Choroid plexus epithelial cell (primary cell): ENCODE results near the gene TIMM29.

Source experiments
- DNase-seq: peaks from one replicate; pipeline ENCODE4 v3.0.0-alpha.2; 2010; ENCODE audit warnings: low read depth
- H3K4me3 ChIP-seq: 2 replicates; pipeline ENCODE4 v1.5.1; 2011; ENCODE audit warnings: low read depth, mild to moderate bottlenecking, control low read depth, low read length, moderate library complexity
- TF ChIP-seq, protein P1 (sequence below): conservative IDR thresholded peaks from 2 replicates; pipeline ENCODE4 v1.5.1; 2011; ENCODE audit warnings: low read depth, mild to moderate bottlenecking, control low read depth, inconsistent platforms, low read length, moderate library complexity

TIMM29 gene

DNA sequence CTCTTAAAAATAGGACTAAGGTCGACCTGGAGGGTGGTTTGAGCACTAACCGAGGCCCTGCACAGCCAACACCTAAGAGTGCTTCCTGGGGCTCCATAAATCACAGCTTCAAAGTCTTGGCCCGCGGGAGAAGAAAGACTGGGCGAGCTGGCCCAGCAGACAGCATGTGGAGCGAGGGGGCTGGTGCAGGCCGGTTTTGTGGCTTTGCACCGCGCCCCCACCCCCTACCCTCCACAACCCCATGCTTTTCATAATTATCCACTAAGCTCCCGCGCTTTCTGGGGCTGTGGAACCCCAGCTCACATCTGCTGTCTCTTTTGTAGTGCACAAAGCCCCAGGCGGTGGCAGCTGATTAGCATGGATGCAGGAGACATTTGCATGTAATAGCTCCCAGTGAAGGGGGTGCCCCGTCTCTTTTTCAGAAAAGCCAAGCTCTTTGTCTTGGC is 40.2 kb upstream of the TIMM29 start:
- TF ChIP-seq, protein P1, sequence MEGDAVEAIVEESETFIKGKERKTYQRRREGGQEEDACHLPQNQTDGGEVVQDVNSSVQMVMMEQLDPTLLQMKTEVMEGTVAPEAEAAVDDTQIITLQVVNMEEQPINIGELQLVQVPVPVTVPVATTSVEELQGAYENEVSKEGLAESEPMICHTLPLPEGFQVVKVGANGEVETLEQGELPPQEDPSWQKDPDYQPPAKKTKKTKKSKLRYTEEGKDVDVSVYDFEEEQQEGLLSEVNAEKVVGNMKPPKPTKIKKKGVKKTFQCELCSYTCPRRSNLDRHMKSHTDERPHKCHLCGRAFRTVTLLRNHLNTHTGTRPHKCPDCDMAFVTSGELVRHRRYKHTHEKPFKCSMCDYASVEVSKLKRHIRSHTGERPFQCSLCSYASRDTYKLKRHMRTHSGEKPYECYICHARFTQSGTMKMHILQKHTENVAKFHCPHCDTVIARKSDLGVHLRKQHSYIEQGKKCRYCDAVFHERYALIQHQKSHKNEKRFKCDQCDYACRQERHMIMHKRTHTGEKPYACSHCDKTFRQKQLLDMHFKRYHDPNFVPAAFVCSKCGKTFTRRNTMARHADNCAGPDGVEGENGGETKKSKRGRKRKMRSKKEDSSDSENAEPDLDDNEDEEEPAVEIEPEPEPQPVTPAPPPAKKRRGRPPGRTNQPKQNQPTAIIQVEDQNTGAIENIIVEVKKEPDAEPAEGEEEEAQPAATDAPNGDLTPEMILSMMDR: no peak
- H3K4me3 ChIP-seq: no peak overlapping the region
- DNase-seq: no peak

DNA sequence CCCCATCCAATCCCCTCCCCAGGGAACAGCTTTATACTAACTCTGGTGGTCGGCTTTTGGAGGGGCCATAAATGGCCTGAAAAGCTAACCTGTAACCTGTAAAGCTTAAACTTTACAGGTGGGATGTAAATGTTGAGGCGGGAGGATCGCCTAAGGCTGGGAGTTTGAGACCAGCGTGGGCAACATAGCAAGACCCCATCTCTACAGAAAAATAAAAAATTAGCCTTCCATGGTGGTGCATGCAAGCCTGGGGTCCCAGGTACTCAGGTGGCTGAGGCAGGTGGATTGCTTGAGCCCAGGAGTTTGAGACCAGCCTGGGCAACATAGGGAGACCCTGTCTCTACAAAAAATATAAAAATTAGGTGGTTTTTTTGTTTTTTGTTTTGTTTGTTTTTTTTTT is 38.7 kb upstream of the TIMM29 start:
- DNase-seq: no peak
- TF ChIP-seq, protein P1: no peak
- H3K4me3 ChIP-seq: no peak overlapping the region

DNA sequence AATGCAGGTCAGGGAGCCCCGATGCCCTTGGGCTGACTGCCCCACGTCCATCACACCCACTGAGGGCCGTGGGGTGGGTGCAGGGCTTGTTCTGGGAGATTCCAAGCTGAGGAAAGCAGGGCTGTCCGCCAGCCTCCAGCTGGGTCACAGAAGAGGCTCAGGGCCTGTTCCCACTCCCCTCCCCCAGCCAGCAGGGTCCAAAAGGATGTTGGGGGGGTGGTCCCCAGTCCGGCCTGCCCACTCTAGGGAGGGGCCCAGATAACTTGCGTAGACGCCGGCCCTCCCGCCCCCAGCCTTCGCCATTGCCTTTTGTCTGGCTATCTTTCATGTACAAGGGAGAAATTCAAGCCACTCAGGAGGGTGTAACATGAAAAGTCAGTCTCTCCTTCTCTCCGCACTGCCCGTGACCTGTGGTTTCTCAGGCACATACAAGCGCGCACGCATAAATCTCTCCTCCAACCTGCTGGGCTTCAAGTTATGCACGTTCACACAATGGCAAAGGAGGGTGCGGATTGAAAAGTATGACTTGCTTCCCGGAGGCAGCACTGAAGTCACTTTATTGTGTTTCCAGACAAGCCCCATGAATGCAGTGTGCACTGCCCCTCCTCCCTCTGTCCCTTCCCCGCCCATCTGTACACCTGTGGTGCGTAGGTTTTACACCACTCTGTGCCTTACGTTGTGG is 37.1 kb upstream of the TIMM29 start:
- no peak overlapping the region for H3K4me3 ChIP-seq
- TF ChIP-seq, protein P1: no peak
- no peak for DNase-seq

DNA sequence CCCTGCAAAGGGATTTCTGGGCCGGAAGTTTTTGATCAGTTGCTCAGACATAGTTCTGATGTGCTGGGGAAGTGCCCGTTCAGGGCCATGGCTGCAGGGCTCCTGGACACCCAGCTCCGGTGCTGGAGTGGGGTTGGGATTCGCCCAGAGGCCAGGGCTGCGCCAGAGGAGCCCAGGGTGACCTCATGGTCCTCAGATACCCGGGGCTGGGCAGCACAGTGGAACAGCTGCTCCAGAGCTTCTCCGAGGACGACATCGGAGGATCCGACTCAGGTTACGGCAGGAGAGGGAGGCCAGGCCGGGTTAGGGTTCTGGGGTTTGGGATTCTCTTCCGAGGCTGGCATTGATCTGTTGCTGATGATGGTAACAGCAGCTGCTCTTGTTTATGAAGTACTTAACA is 36.4 kb upstream of the TIMM29 start:
- H3K4me3 ChIP-seq: no peak overlapping the region
- TF ChIP-seq, protein P1: no peak
- no peak for DNase-seq

DNA sequence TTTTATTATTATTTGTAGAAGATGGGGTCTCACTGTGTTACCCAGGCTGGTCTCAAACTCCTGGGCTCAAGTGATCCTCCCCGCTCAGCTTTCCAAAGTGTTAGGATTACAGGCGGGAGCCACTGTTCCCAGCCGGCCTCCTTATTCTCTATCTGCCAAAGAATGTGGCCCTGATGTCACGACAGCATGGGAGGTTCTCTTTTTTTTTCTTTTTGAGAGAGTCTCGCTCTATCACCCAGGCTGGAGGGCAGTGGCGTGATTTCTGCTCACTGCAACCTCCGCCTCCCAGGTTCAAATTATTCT is 33.7 kb upstream of the TIMM29 start:
- TF ChIP-seq, protein P1: no peak
- H3K4me3 ChIP-seq: no peak overlapping the region
- DNase-seq: no peak

DNA sequence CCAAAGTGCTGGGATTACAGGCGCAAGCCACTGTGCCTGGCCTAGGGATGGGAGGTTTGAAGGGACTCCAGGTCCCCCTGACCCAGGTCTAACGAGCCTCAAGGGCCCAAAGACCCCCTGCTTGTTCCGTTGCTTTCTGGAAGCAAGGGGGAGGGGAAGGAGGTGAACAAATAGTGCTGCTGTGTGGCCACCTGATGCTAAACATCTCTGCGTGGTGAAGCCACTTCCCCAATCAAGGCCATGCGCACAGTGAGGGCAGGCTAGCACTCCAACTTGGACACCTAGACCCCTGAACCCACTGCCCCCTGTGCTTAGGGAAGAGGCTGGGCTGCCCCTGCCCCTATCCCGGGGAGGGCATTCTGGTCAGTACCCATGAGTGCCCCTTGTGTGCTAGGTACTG is 33.2 kb upstream of the TIMM29 start:
- DNase-seq: no peak
- no peak overlapping the region for H3K4me3 ChIP-seq
- TF ChIP-seq, protein P1: no peak

DNA sequence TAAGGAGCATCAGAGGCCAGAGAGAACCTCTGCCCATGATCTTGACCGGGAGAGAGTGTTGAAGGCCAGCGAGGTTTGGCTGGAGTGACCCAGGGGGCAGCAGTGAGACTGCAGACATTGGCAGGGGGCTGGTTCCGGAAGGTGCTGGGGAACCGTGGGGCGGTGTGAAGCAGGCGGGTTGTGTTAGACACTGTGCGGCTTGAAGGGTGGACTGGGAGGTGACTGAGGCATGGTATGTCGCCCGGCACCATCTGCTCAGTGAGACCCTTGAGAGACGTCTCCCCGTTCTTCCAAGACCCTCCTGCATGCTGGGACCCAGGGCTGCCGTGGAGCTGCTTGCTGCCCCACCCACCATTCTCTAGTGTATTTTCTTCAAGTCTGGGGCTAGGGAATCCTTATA is 32.7 kb upstream of the TIMM29 start:
- DNase-seq: no peak
- no peak overlapping the region for H3K4me3 ChIP-seq
- TF ChIP-seq, protein P1: peak; percentile 18
